Mammary epithelial cell (primary cell): ENCODE measurements around the gene CDHR4.

Experiments used
- EZH2 ChIP-seq: IDR thresholded peaks from 2 replicates; pipeline ENCODE4 v1.6.1; 2012; ENCODE audit warnings: low read length, inconsistent platforms, borderline replicate concordance
- TF ChIP-seq, protein P1 (sequence below), 2 donors: IDR thresholded peaks in 1 of 2; conservative IDR thresholded peaks in 1 of 2; 2 replicates each; pipeline ENCODE4 v1.5.1; 2011 to 2012; ENCODE audit warnings: inconsistent platforms in 2 of 2, low read length in 2 of 2, mild to moderate bottlenecking in 2 of 2, control low read depth in 1 of 2, low read depth in 1 of 2; ENCODE audit not compliant: insufficient read depth in 1 of 2; ENCODE audit errors: extremely low read depth in 1 of 2

- TF ChIP-seq, protein P1, sequence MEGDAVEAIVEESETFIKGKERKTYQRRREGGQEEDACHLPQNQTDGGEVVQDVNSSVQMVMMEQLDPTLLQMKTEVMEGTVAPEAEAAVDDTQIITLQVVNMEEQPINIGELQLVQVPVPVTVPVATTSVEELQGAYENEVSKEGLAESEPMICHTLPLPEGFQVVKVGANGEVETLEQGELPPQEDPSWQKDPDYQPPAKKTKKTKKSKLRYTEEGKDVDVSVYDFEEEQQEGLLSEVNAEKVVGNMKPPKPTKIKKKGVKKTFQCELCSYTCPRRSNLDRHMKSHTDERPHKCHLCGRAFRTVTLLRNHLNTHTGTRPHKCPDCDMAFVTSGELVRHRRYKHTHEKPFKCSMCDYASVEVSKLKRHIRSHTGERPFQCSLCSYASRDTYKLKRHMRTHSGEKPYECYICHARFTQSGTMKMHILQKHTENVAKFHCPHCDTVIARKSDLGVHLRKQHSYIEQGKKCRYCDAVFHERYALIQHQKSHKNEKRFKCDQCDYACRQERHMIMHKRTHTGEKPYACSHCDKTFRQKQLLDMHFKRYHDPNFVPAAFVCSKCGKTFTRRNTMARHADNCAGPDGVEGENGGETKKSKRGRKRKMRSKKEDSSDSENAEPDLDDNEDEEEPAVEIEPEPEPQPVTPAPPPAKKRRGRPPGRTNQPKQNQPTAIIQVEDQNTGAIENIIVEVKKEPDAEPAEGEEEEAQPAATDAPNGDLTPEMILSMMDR (conservative IDR thresholded peaks at IDR 0.05 in 1 of 2, IDR thresholded peaks at IDR 0.05 in 1 of 2; ENCODE audit: extremely low read depth in 1 of 2, insufficient read depth in 1 of 2, low read depth in 1 of 2, low read length in 2 of 2): no peak
- no peak for TF ChIP-seq EZH2
Observed at GRCh38 chr3:49826016-49826415, 26.3 kb upstream of the CDHR4 start.
